Measurements from ENCODE around the gene DDX41. TPM values are rescaled to one million over a fixed set of nuclear protein-coding genes. Genes with fewer than 3 reads are reported as not detected.

The DDX41 gene
- total and polyA plus RNA-seq, 2 of the 13 experiments (the other 11 are each of a cell fraction or from before 2014, with no cell fraction given): 62.8 to 105 TPM

- CTCF ChIA-PET (ENCODE audit: low intra/inter-chr PET ratio, low total read pairs): no interaction called here
- Histone ChIP-seq H4K20me1 (ENCODE audit: insufficient read depth, low read length) (peaks cover 9% of the 10 kb centered on the region; the same call in 1 of the 2 replicates), H3K27me3 (ENCODE audit: control insufficient read depth in 1 of 2, insufficient read depth in 2 of 2, low read length in 2 of 2) (no peaks in the 10 kb centered on the region), H3K9me3 (ENCODE audit: low read length) (no peaks in the 10 kb centered on the region), H3K4me3 (replicated peaks in 1 of 3; ENCODE audit: insufficient read depth in 1 of 3, low read depth in 2 of 3, low read length in 3 of 3) (peak overlapping the region; percentile 65 to 77 (median 73)), H3K79me2 (ENCODE audit: insufficient read depth, low read length) (peaks cover 3% of the 10 kb centered on the region), H3K27ac (ENCODE audit: extremely low read length, insufficient read depth, low read length) (no peak overlapping the region), H2AFZ (ENCODE audit: low read length) (no peak overlapping the region), H3K4me1 (ENCODE audit: insufficient read depth, low read length) (peaks cover 56% of the 10 kb centered on the region), H3K4me2 (ENCODE audit: low read depth, low read length) (peak overlapping the region; percentile 92), H3K36me3 (replicated peaks in 1 of 2; ENCODE audit: control insufficient read depth in 1 of 2, insufficient read depth in 2 of 2, low read length in 2 of 2) (no peaks in the 10 kb centered on the region), H3K9ac (ENCODE audit: insufficient read depth, low read depth, low read length) (peak overlapping the region; percentile 67)
- TSS peak; percentile 42 for BruUV-seq (replicated peaks)
- POLR2A ChIA-PET: interaction anchor here (1.0 to 2.8 kb wide), 6 partner anchors 15 to 94 kb away, joined by 3 to 17 read pairs (median 7); no protein-coding TSS in a partner anchor
- peak; percentile 25 for DNase-seq (ENCODE audit: low spot score)
- ATAC-seq: peak; percentile 26
- intact Hi-C loops (cut with micrococcal nuclease; ENCODE audit: unreplicated experiment) (no loop called here), in situ Hi-C loops (cut with HindIII; ENCODE audit: extremely low pct_ligation_motif_present, low pct_unique_long_range_greater_than_20kb) (loop anchor here (25.0 kb wide), 1 partner anchor 360 kb away; no protein-coding TSS in a partner anchor)
- no peak for FAIRE-seq
- WGBS (ENCODE audit: low lambda C conversion rate): 3% methylated on average over 6 of the region's 93 CpGs
- TF ChIP-seq CBX1 (IDR thresholded peaks at IDR 0.05; ENCODE audit: low read depth) (no peak), MED8 (CRISPR knock-in tag; IDR thresholded peaks at IDR 0.05; ENCODE audit: insufficient replicate concordance) (no peak), SPEN (CRISPR knock-in tag; IDR thresholded peaks at IDR 0.05; ENCODE audit: low read depth) (no peak), KLF13 (CRISPR knock-in tag; IDR thresholded peaks at IDR 0.05) (0 out of 2 replicates have a peak, but pooled peaks have one; percentile 46), NFE2L2 (IDR thresholded peaks at IDR 0.05; ENCODE audit: low read length) (no peak), KDM5B (CRISPR knock-in tag; IDR thresholded peaks at IDR 0.05; ENCODE audit: borderline replicate concordance) (peak; percentile 25; the same call in 1 of the 2 replicates), CTCF (CRISPR knock-in tag; IDR thresholded peaks at IDR 0.05) (0 out of 2 replicates have a peak, but pooled peaks have one; percentile 11), ZBTB42 (CRISPR knock-in tag; IDR thresholded peaks at IDR 0.05) (no peak), ZNF281 (CRISPR knock-in tag; IDR thresholded peaks at IDR 0.05; ENCODE audit: borderline replicate concordance) (peak; percentile 61; the same call in 1 of the 2 replicates), SRSF4 (IDR thresholded peaks at IDR 0.05; ENCODE audit: low read depth, low read length, poor library complexity, severe bottlenecking) (no peak), ZFP90 (CRISPR knock-in tag; IDR thresholded peaks at IDR 0.05; ENCODE audit: borderline replicate concordance) (no peak), ZIK1 (CRISPR knock-in tag; IDR thresholded peaks at IDR 0.05; ENCODE audit: borderline replicate concordance, low read depth) (no peak; the same call in 1 of the 2 replicates), HCFC1 (IDR thresholded peaks at IDR 0.05; ENCODE audit: low read depth, low read length) (no peak), MLX (CRISPR knock-in tag; IDR thresholded peaks at IDR 0.05) (no peak), LCORL (IDR thresholded peaks at IDR 0.05) (no peak), LCORL (CRISPR knock-in tag; IDR thresholded peaks at IDR 0.05) (0 out of 2 replicates have a peak, but pooled peaks have one; percentile 23), LBX2 (CRISPR knock-in tag; IDR thresholded peaks at IDR 0.05; ENCODE audit: borderline replicate concordance) (no peak)
Measured at GRCh38 chr5:177472460-177473442, 44.0 kb downstream of the DDX41 start.

Data from HepG2 (cell line).